OCI-LY7 (cell line): ENCODE measurements around the gene RBP4.

ENCODE experiments used
- EZH2phosphoT487 ChIP-seq: fragments of 200-600 bp; sonication (generic); IDR thresholded peaks from 2 replicates; pipeline ENCODE4 v1.6.1; 2018; ENCODE audit warnings: low read depth, borderline replicate concordance, mild to moderate bottlenecking, mixed run types, antibody characterized with exemption, low read length, moderate library complexity, mixed read lengths
- TF ChIP-seq, protein P1 (sequence below): fragments of 200-600 bp; sonication (generic); conservative IDR thresholded peaks from 2 replicates; pipeline ENCODE4 v1.5.1; 2014; ENCODE audit warnings: mild to moderate bottlenecking, antibody characterized with exemption, low read length, moderate library complexity, mixed read lengths

DNA sequence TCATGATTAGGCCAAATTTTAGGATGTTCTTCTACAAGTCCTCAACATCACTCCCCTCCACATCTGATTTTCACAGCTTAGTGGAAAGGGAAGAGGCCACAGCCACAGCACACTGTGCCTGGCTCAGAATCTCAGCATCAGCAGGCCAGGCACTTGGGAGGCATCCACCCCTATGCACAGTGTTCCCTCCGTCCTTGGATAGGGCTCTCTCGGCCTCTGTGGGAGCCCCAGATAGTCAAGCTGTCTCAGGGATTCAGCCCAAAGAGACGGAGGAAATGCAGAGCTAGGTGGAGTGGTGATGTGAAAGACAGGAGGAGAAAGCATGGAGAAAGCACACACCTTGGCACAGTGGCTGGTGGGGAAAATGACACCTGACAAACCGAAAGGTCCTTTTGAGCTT lies 1.3 kb downstream of the RBP4 start:
- TF ChIP-seq, protein P1, sequence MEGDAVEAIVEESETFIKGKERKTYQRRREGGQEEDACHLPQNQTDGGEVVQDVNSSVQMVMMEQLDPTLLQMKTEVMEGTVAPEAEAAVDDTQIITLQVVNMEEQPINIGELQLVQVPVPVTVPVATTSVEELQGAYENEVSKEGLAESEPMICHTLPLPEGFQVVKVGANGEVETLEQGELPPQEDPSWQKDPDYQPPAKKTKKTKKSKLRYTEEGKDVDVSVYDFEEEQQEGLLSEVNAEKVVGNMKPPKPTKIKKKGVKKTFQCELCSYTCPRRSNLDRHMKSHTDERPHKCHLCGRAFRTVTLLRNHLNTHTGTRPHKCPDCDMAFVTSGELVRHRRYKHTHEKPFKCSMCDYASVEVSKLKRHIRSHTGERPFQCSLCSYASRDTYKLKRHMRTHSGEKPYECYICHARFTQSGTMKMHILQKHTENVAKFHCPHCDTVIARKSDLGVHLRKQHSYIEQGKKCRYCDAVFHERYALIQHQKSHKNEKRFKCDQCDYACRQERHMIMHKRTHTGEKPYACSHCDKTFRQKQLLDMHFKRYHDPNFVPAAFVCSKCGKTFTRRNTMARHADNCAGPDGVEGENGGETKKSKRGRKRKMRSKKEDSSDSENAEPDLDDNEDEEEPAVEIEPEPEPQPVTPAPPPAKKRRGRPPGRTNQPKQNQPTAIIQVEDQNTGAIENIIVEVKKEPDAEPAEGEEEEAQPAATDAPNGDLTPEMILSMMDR = no peak
- TF ChIP-seq EZH2phosphoT487 = no peak
